H1 (cell line): ENCODE results near the gene ZNF804B. TPM values are rescaled to one million over a fixed set of nuclear protein-coding genes. Genes with fewer than 3 reads are reported as not detected.

Experiments used
- CTCF ChIA-PET: fragments of 300-600 bp; sonication (Branson Sonifier 250); formaldehyde crosslinking; loops from one replicate; lab custom pipeline; 2021; ENCODE audit not compliant: partially characterized antibody; lab: Charles Lee
- POLR2A ChIA-PET: fragments of 300-600 bp; sonication (Branson Sonifier 250); formaldehyde crosslinking; loops from one replicate; lab custom pipeline; 2021; ENCODE audit warnings: inconsistent platforms; ENCODE audit not compliant: partially characterized antibody; lab: Charles Lee
- DNase-seq, 2 experiments: peaks; one replicate each; pipeline versions ENCODE4 v3.0.0 to v3.0.0-alpha.2; 2010 to 2022; ENCODE audit warnings: low spot score in 2 of 2, low read depth in 1 of 2, mixed read lengths in 1 of 2
- FAIRE-seq: peaks from 2 replicates; lab custom pipeline; 2011; peaks lifted over from hg19 to GRCh38; lab: Jason Lieb, UNC
- H2AFZ ChIP-seq: 2 replicates; pipeline ENCODE4 v1.8.1; 2012; ENCODE audit warnings: low read length, inconsistent platforms
- H2AK5ac ChIP-seq: 2 replicates; pipeline ENCODE4 v1.6.1; 2013; ENCODE audit warnings: low read depth, low read length
- H2BK120ac ChIP-seq: replicated peaks from 2 replicates; pipeline ENCODE3; 2013; ENCODE audit warnings: low read depth, low read length, inconsistent platforms
- H2BK12ac ChIP-seq: 2 replicates; pipeline ENCODE4 v1.6.1; 2013; ENCODE audit warnings: low read depth, low read length
- H2BK15ac ChIP-seq: 2 replicates; pipeline ENCODE4 v1.6.1; 2013; ENCODE audit warnings: low read length
- H2BK20ac ChIP-seq: 2 replicates; pipeline ENCODE4 v1.6.1; 2013; ENCODE audit warnings: low read length
- H2BK5ac ChIP-seq: 2 replicates; pipeline ENCODE4 v1.6.1; 2013; ENCODE audit warnings: low read depth, low read length
- H3K14ac ChIP-seq: 2 replicates; pipeline ENCODE4 v1.6.1; 2013; ENCODE audit warnings: inconsistent platforms; ENCODE audit not compliant: insufficient read length
- H3K18ac ChIP-seq: 2 replicates; pipeline ENCODE4 v1.6.1; 2013; ENCODE audit warnings: low read length; ENCODE audit errors: extremely low read depth
- H3K23ac ChIP-seq: 2 replicates; pipeline ENCODE4 v1.6.1; 2013; ENCODE audit warnings: inconsistent platforms; ENCODE audit not compliant: insufficient read length
- H3K23me2 ChIP-seq: 2 replicates; pipeline ENCODE4 v1.6.1; 2013; ENCODE audit warnings: low read depth, low read length
- H3K27ac ChIP-seq: 2 replicates; pipeline ENCODE4 v1.6.1; 2011; ENCODE audit warnings: low read depth, low read length, inconsistent platforms
- H3K27me3 ChIP-seq, 4 experiments: replicated peaks in 1 of 4; 1 replicate in 1 of 4; 2 replicates in 3 of 4; pipeline versions ENCODE4 v1.6.1 to v1.8.1; 2011 to 2013; ENCODE audit warnings: low read length in 3 of 4, mild to moderate bottlenecking in 3 of 4, inconsistent platforms in 2 of 4, mixed read lengths in 2 of 4, moderate library complexity in 1 of 4; ENCODE audit not compliant: control insufficient read depth in 3 of 4, insufficient read depth in 3 of 4; ENCODE audit errors: extremely low read depth in 1 of 4
- H3K36me3 ChIP-seq, 4 experiments: 2 replicates each; pipeline versions ENCODE4 v1.6.1 to v1.8.1; 2011 to 2013; ENCODE audit warnings: mild to moderate bottlenecking in 4 of 4, low read length in 3 of 4, moderate library complexity in 2 of 4, control low read depth in 1 of 4, inconsistent platforms in 1 of 4; ENCODE audit not compliant: insufficient read depth in 4 of 4, control insufficient read depth in 2 of 4
- H3K4ac ChIP-seq: replicated peaks from 2 replicates; pipeline ENCODE3; 2013; ENCODE audit warnings: low read length, low read depth, mixed read lengths, inconsistent platforms; ENCODE audit not compliant: insufficient read length
- H3K4me1 ChIP-seq, 4 experiments: replicated peaks in 1 of 4; 1 replicate in 1 of 4; 2 replicates in 3 of 4; pipeline versions ENCODE4 v1.6.1 to v1.8.1; 2011 to 2013; ENCODE audit warnings: low read length in 3 of 4, inconsistent platforms in 2 of 4, mixed read lengths in 1 of 4; ENCODE audit not compliant: insufficient read depth in 4 of 4, control insufficient read depth in 3 of 4
- H3K4me2 ChIP-seq, 2 experiments: 2 replicates each; pipeline versions ENCODE4 v1.6.1 to v1.8.1; 2011 to 2013; ENCODE audit warnings: low read depth in 2 of 2, low read length in 2 of 2, control low read depth in 1 of 2, inconsistent platforms in 1 of 2, mild to moderate bottlenecking in 1 of 2; ENCODE audit not compliant: insufficient read depth in 1 of 2
- H3K4me3 ChIP-seq, 4 experiments: fragments of 200-600, 300-600 bp in 1 of 4; sonication (generic), shearing (Covaris generic), sonication (Bioruptor Twin) in 1 of 4; 2 replicates each; pipeline versions ENCODE4 v1.5.1 to v1.8.1; 2011 to 2016; ENCODE audit warnings: low read length in 4 of 4, low read depth in 3 of 4, control low read depth in 2 of 4, inconsistent platforms in 2 of 4, mild to moderate bottlenecking in 2 of 4, mixed read lengths in 1 of 4, moderate library complexity in 1 of 4; ENCODE audit not compliant: insufficient read depth in 2 of 4; ENCODE audit errors: extremely low read depth in 1 of 4
- H3K56ac ChIP-seq: replicated peaks from 2 replicates; pipeline ENCODE3; 2013; ENCODE audit warnings: low read depth, mild to moderate bottlenecking, mixed read lengths, low read length, inconsistent platforms; ENCODE audit not compliant: insufficient read length
- H3K79me1 ChIP-seq: 2 replicates; pipeline ENCODE4 v1.6.1; 2013; ENCODE audit warnings: low read depth, low read length, control low read depth
- H3K79me2 ChIP-seq, 2 experiments: 2 replicates each; pipeline versions ENCODE4 v1.6.1 to v1.8.1; 2012 to 2013; ENCODE audit warnings: low read length in 2 of 2, mild to moderate bottlenecking in 2 of 2, inconsistent platforms in 1 of 2; ENCODE audit not compliant: insufficient read depth in 2 of 2, control insufficient read depth in 1 of 2
- H3K9ac ChIP-seq, 4 experiments: replicated peaks in 1 of 4; 1 replicate in 1 of 4; 2 replicates in 3 of 4; pipeline versions ENCODE4 v1.6.1 to v1.8.1; 2011 to 2013; ENCODE audit warnings: low read depth in 3 of 4, low read length in 3 of 4, control low read depth in 2 of 4, mild to moderate bottlenecking in 2 of 4, moderate library complexity in 2 of 4, inconsistent platforms in 1 of 4; ENCODE audit errors: extremely low read depth in 1 of 4
- H3K9me3 ChIP-seq, 2 experiments: 2 replicates each; pipeline versions ENCODE4 v1.6.1 to v1.8.1; 2012 to 2013; ENCODE audit warnings: mild to moderate bottlenecking in 2 of 2, moderate library complexity in 2 of 2, control low read depth in 1 of 2, inconsistent platforms in 1 of 2, low read depth in 1 of 2, low read length in 1 of 2, mixed read lengths in 1 of 2; ENCODE audit not compliant: insufficient read depth in 2 of 2
- H4K20me1 ChIP-seq, 2 experiments: replicated peaks in 1 of 2; 2 replicates each; pipeline versions ENCODE3 to v1.8.1; 2011 to 2013; ENCODE audit warnings: inconsistent platforms in 2 of 2, low read length in 2 of 2, mild to moderate bottlenecking in 1 of 2; ENCODE audit not compliant: insufficient read depth in 2 of 2, control insufficient read depth in 1 of 2
- H4K5ac ChIP-seq: 2 replicates; pipeline ENCODE4 v1.6.1; 2013; ENCODE audit warnings: low read length, low read depth, mixed read lengths, inconsistent platforms; ENCODE audit not compliant: insufficient read length
- H4K8ac ChIP-seq: 2 replicates; pipeline ENCODE4 v1.8.0; 2013; ENCODE audit warnings: mild to moderate bottlenecking, moderate library complexity, low read length, inconsistent platforms; ENCODE audit not compliant: insufficient read depth; ENCODE audit errors: extremely low read depth
- H4K91ac ChIP-seq: replicated peaks from 2 replicates; pipeline ENCODE3; 2013; ENCODE audit warnings: low read length, mixed read lengths, inconsistent platforms; ENCODE audit not compliant: insufficient read length
- BACH1 ChIP-seq: IDR thresholded peaks from 2 replicates; pipeline ENCODE4 v1.6.1; 2012; ENCODE audit warnings: low read length, improper control_type of control experiment
- CHD1 ChIP-seq: IDR thresholded peaks from 2 replicates; pipeline ENCODE4 v1.6.1; 2012; ENCODE audit warnings: low read depth, low read length, improper control_type of control experiment
- GTF2F1 ChIP-seq: IDR thresholded peaks from 2 replicates; pipeline ENCODE4 v1.6.1; 2012; ENCODE audit warnings: low read depth, low read length, improper control_type of control experiment, borderline replicate concordance
- POU5F1 ChIP-seq: IDR thresholded peaks from 2 replicates; pipeline ENCODE4 v1.6.1; 2011; ENCODE audit warnings: low read depth, mild to moderate bottlenecking, low read length, moderate library complexity
- RAD21 ChIP-seq, 2 experiments: IDR thresholded peaks in 1 of 2; conservative IDR thresholded peaks in 1 of 2; 2 replicates each; pipeline ENCODE4 v1.6.1; 2011; ENCODE audit warnings: low read depth in 2 of 2, low read length in 2 of 2, improper control_type of control experiment in 1 of 2, inconsistent platforms in 1 of 2, mild to moderate bottlenecking in 1 of 2, moderate library complexity in 1 of 2
- SIX5 ChIP-seq: IDR thresholded peaks from 2 replicates; pipeline ENCODE4 v1.6.1; 2011; ENCODE audit warnings: mild to moderate bottlenecking, low read depth, low read length
- WGBS, 2 experiments: shearing (Covaris generic) in 1 of 2; methylation state at CpG; one replicate each; pipeline versions ENCODE4 v1.1.6 to v1.1.7; 2013 to 2015; ENCODE audit warnings: low lambda C conversion rate in 2 of 2, mixed read lengths in 2 of 2, inconsistent platforms in 1 of 2, low coverage in 1 of 2, missing lambda C conversion rate in 1 of 2; ENCODE audit not compliant: insufficient replicate concordance in 2 of 2, insufficient coverage in 1 of 2, insufficient read length in 1 of 2; ENCODE audit errors: extremely low coverage in 1 of 2, missing lambda C conversion rate in 1 of 2; 5-methylcytosine and 5-hydroxymethylcytosine counted together
- polyA plus RNA-seq, 7 experiments: library from polyadenylated mRNA; depleted of rRNA in 3 of 7; stranded (reverse) in 5 of 7; unstranded in 2 of 7; fragments of >200 nt in 5 of 7; fragments of 200-250 nt in 2 of 7; gene quantifications; 1 replicate in 5 of 7; 2 replicates in 1 of 7; 4 replicates in 1 of 7; pipeline versions ENCODE4 v1.2.1 to v1.2.3, GENCODE V29; 2011 to 2013; ENCODE audit warnings: missing spikeins in 2 of 7, mixed read lengths in 2 of 7
- total RNA-seq: library from RNA; stranded (reverse); fragmentation: NEBNext Ultra II Directional; extraction: Animal tissue kit (Norgen Biotek cat#: 25700); gene quantifications from 2 replicates; pipeline ENCODE4 v1.2.1, GENCODE V29; 2021

The ZNF804B gene
- total and polyA plus RNA-seq, 2 of the 8 experiments (the other 6 are each of a cell fraction or from before 2014, with no cell fraction given) = not detected

DNA sequence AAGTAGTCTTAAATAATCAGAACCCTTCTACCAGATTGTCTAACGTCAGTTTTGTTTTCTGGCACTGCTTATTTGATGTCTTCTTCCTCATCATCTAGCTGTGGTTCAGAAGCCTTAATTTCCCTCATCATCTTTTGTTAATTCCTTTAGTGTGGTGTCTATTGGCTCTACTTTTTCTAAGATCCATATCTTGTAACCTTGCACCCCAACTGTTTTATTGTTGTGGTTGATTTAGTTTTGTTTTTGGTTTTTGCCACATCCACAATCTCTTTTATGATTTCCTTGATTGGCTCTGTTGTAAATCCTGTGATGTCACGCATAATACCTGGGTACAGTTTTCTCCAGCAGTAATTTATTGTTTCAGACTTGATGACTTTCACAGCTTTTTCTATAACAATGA is 499.6 kb downstream of the ZNF804B start:
- CTCF ChIA-PET = no interaction called here
- Histone ChIP-seq H3K36me3 (no peaks in the 10 kb centered on the region), H2BK12ac (no peak overlapping the region), H3K4me2 (no peak overlapping the region), H4K20me1 (no peaks in the 10 kb centered on the region), H3K9ac (no peak overlapping the region), H3K79me2 (no peaks in the 10 kb centered on the region), H3K23ac (no peak overlapping the region), H3K23me2 (no peaks in the 10 kb centered on the region), H3K27me3 (no peaks in the 10 kb centered on the region), H2BK20ac (no peak overlapping the region), H3K79me1 (no peaks in the 10 kb centered on the region), H3K56ac (no peak overlapping the region), H2AFZ (no peak overlapping the region), H3K9me3 (no peaks in the 10 kb centered on the region), H4K91ac (no peak overlapping the region), H3K14ac (no peak overlapping the region), H4K5ac (no peak overlapping the region), H3K18ac (no peak overlapping the region), H3K4me1 (no peaks in the 10 kb centered on the region), H3K27ac (no peak overlapping the region), H4K8ac (no peak overlapping the region), H3K4me3 (no peak overlapping the region), H2BK15ac (no peak overlapping the region), H2BK120ac (no peak overlapping the region), H2BK5ac (no peak overlapping the region), H3K4ac (no peak overlapping the region), H2AK5ac (no peak overlapping the region)
- POLR2A ChIA-PET = no interaction called here
- DNase-seq = no peak
- no peak for FAIRE-seq
- TF ChIP-seq BACH1 (no peak), SIX5 (no peak), POU5F1 (no peak), GTF2F1 (no peak), RAD21 (IDR thresholded peaks at IDR 0.05 in 1 of 2, conservative IDR thresholded peaks at IDR 0.05 in 1 of 2; ENCODE audit: low read depth in 2 of 2, low read length in 2 of 2) (no peak), CHD1 (no peak)
- WGBS, 2 experiments = 93% methylated on average over 2 of the region's 2 CpGs; no CpG with 5 or more reads in 1 of the 2 experiments
